AG04450 (cell line): ENCODE data around the gene SLA2. TPM values are rescaled to one million over a fixed set of nuclear protein-coding genes. Genes with fewer than 3 reads are reported as not detected.
A peak's percentile ranks its signal among the peaks of the same experiment; 100 is the strongest.
"Not testable (repeated sequence)": the region's sequence is repeated elsewhere in the genome, so short reads cannot be mapped to it uniquely, and the experiment has no call there.

Experiments used
- CTCF ChIA-PET: fragments of 300-600, 350-600 bp; formaldehyde crosslinking; extraction: SDS; loops from one replicate; lab custom pipeline; 2022; ENCODE audit warnings: antibody characterized with exemption, inconsistent platforms; lab: Charles Lee
- POLR2A ChIA-PET: fragments of 350-600 bp; formaldehyde crosslinking; extraction: SDS; loops from one replicate; lab custom pipeline; 2021; ENCODE audit warnings: antibody characterized with exemption, inconsistent platforms; lab: Yijun Ruan, JAX
- DNase-seq: peaks from one replicate; pipeline ENCODE4 v3.0.0-alpha.2; 2011; ENCODE audit warnings: low read depth, low spot score
- H3K27ac ChIP-seq: one replicate; pipeline ENCODE4 v1.5.1; 2012; ENCODE audit warnings: low read depth, low read length, control low read depth
- H3K27me3 ChIP-seq: one replicate; pipeline ENCODE4 v1.6.0; 2012; ENCODE audit warnings: low read length; ENCODE audit not compliant: control insufficient read depth, insufficient read depth
- H3K4me3 ChIP-seq: 2 replicates; pipeline ENCODE4 v1.5.1; 2011; ENCODE audit warnings: mild to moderate bottlenecking, low read depth, low read length, control low read depth
- H3K9me3 ChIP-seq: 2 replicates; pipeline ENCODE4 v1.5.1; 2012; ENCODE audit warnings: low read length; ENCODE audit not compliant: control insufficient read depth, insufficient read depth
- CTCF ChIP-seq: IDR thresholded peaks from 2 replicates; pipeline ENCODE4 v1.5.1; 2011; ENCODE audit warnings: low read depth, low read length, control low read depth, inconsistent platforms
- polyA plus RNA-seq: library from polyadenylated mRNA; depleted of rRNA; stranded (reverse); fragments of >200 nt; gene quantifications from 2 replicates; pipeline ENCODE4 v1.2.3, GENCODE V29; 2011

SLA2 gene
- polyA plus RNA-seq, 1 experiment: not detected

- POLR2A ChIA-PET: interaction anchor here (1.4 kb wide), 1 partner anchor 9 kb away, joined by 4 read pairs; the partner anchor contains the start of gene RAB5IF
These were observed 32.0 kb downstream of the SLA2 start for GRCh38 chr20:36613974-36614373.

GRCh38 chr20:36611625-36612024 lies 34.4 kb downstream of the SLA2 start:
- Histone ChIP-seq H3K27ac (no peak overlapping the region), H3K9me3 (no peaks in the 10 kb centered on the region), H3K4me3 (no peak overlapping the region), H3K27me3 (no peaks in the 10 kb centered on the region)
- DNase-seq: no peak
- POLR2A ChIA-PET: interaction anchor here (0.6 kb wide), 1 partner anchor 25 kb away, joined by 5 read pairs; no protein-coding TSS in a partner anchor
- no peak for TF ChIP-seq CTCF
- CTCF ChIA-PET: interaction anchor here (0.6 to 3.7 kb wide), 4 partner anchors 17 to 276 kb away, joined by 3 to 34 read pairs (median 7); no protein-coding TSS in a partner anchor

More at GRCh38 chr20:36613974-36614373, 32.0 kb downstream of the SLA2 start:
- TF ChIP-seq CTCF: no peak
- no peak overlapping the region for H3K27ac ChIP-seq
- H3K9me3 ChIP-seq: no peaks in the 10 kb centered on the region
- no peak overlapping the region for H3K4me3 ChIP-seq
- CTCF ChIA-PET: interaction anchor here (1.4 to 3.7 kb wide), 2 partner anchors 8 to 141 kb away, joined by 4 to 34 read pairs; partner anchors contain the start of gene RAB5IF
- no peak for DNase-seq
- H3K27me3 ChIP-seq: no peaks in the 10 kb centered on the region

GRCh38 chr20:36608388-36608728 lies 37.6 kb downstream of the SLA2 start:
- CTCF ChIA-PET: interaction anchor here (0.6 kb wide), 1 partner anchor 276 kb away, joined by 5 read pairs; no protein-coding TSS in a partner anchor
- H3K27me3 ChIP-seq, H3K27ac ChIP-seq, H3K9me3 ChIP-seq, DNase-seq, H3K4me3 ChIP-seq, POLR2A ChIA-PET: not testable (repeated sequence)

GRCh38 chr20:36607586-36608387 lies 38.2 kb downstream of the SLA2 start:
- Histone ChIP-seq H3K4me3 (peak overlapping the region; percentile 22), H3K27me3 (no peaks in the 10 kb centered on the region), H3K27ac (no peak overlapping the region), H3K9me3 (peaks cover 4% of the 10 kb centered on the region; the same call in 1 of the 2 replicates)
- ChIA-PET POLR2A (no interaction called here), CTCF (no interaction called here)
- no peak for TF ChIP-seq CTCF
- no peak for DNase-seq

- Histone ChIP-seq H3K27ac (peak overlapping the region; percentile 11), H3K9me3 (peaks cover 4% of the 10 kb centered on the region; the same call in 1 of the 2 replicates), H3K27me3 (peaks cover 1% of the 10 kb centered on the region), H3K4me3 (peak overlapping the region; percentile 99)
- no peak for DNase-seq
- CTCF ChIA-PET: interaction anchor here (0.6 to 2.7 kb wide), 25 partner anchors 8 to 870 kb away, joined by 3 to 27 read pairs (median 3); no protein-coding TSS in a partner anchor
- no peak for TF ChIP-seq CTCF
- POLR2A ChIA-PET: interaction anchor here (0.6 to 1.6 kb wide), 9 partner anchors 14 to 148 kb away, joined by 3 to 10 read pairs (median 4); no protein-coding TSS in a partner anchor
These were observed 39.6 kb downstream of the SLA2 start for GRCh38 chr20:36606158-36607066.
